Vagina (tissue), 2 donors: ENCODE measurements around the gene GSTM4. TPM values are rescaled to one million over a fixed set of nuclear protein-coding genes. Genes with fewer than 3 reads are reported as not detected.

ENCODE experiments used
- DNase-seq, 2 donors: peaks; one replicate each; pipeline ENCODE4 v3.0.0-alpha.2; 2017; ENCODE audit errors: extremely low spot score in 2 of 2
- H3K27ac ChIP-seq: fragments of 200-600 bp; sonication (generic); one replicate; pipeline ENCODE4 v1.5.1; 2019
- H3K27me3 ChIP-seq: fragments of 200-600 bp; sonication (generic); one replicate; pipeline ENCODE4 v1.5.1; 2019
- H3K36me3 ChIP-seq, 2 donors: fragments of 200-600 bp; sonication (generic); one replicate each; pipeline ENCODE4 v1.5.1; 2017 to 2019
- H3K4me1 ChIP-seq: fragments of 200-600 bp; sonication (generic); one replicate; pipeline ENCODE4 v1.5.1; 2019
- H3K4me3 ChIP-seq, 2 donors: fragments of 200-600 bp; sonication (generic); 1 replicate in 1 of 2; 2 replicates in 1 of 2; pipeline ENCODE4 v1.5.1; 2016 to 2019
- H3K9me3 ChIP-seq: fragments of 200-600 bp; sonication (generic); one replicate; pipeline ENCODE4 v1.5.1; 2019
- POLR2A ChIP-seq, 2 donors: fragments of 450-650 bp; IDR thresholded peaks; one replicate each; pipeline ENCODE4 v1.6.1; 2017; ENCODE audit warnings: antibody characterized with exemption in 2 of 2, mild to moderate bottlenecking in 2 of 2, moderate library complexity in 2 of 2
- POLR2AphosphoS5 ChIP-seq, 2 donors: sonication (generic); formaldehyde crosslinking; IDR thresholded peaks; one replicate each; pipeline ENCODE4 v1.9.0; 2017; ENCODE audit warnings: antibody characterized with exemption in 2 of 2, mild to moderate bottlenecking in 2 of 2, low read depth in 1 of 2; ENCODE audit not compliant: insufficient read depth in 1 of 2
- intact Hi-C: fragments of 100-400 bp; cut with DNase I; formaldehyde crosslinking; loops from one replicate; pipeline ENCODE4 v1.15.1; 2023
- total RNA-seq: library from RNA; depleted of rRNA; stranded (reverse); fragments of >200 nt; gene quantifications from one replicate; pipeline ENCODE4 v1.2.3, GENCODE V29; 2016
- TF ChIP-seq, protein P1 (sequence below), 3 experiments: fragments of 450-650 bp in 2 of 3; fragments of 200-600 bp in 1 of 3; sonication (generic) in 1 of 3; IDR thresholded peaks; one replicate each; pipeline ENCODE4 v1.5.1; 2017 to 2019; ENCODE audit warnings: antibody characterized with exemption in 3 of 3, mild to moderate bottlenecking in 2 of 3, moderate library complexity in 2 of 3

Gene GSTM4
- total RNA-seq, 1 donor from 2014 or later = 36.1 TPM

DNA sequence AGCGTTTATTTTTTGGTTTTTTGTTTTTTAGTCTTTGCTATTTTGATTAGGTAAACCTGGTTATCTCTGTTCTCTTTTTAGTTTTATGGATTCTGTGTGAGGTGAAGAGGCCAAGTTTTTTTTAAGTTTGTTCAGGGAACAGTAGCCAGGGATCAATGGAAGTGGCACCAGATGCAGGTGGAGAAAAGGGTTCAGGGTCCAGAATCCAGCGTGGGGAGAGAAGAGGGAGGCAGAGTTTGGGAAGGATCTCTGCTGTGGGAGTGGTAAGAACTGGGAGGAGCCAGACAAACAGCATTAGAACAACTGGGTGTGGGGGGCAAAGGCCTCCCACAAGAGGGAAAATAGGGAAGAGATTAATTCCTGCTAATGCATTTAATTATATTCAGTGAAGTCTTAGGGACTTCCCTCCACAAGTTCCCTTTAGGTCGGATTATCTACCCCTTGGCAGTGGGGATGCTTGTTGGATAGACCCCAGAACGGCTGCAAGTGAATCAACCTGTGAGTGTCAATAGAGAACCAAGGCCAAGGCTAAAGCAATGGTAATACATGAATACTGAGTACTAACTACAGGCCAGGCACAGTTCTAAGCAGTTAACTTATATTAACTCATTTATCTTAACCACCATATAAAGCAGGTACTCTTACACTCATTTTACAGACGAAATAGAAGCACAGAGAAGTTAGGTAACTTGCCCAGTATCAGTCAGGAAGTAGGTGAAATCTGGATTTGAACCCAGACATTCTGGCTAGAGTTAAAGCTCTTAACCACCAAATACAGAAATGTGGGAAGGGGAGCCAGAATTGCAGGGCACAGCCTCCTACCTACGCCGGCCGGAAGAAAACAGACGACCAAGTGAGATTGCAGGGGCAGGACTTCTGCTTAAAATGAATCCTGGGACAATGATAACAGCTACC lies 37.0 kb upstream of the GSTM4 start:
- TF ChIP-seq POLR2A (IDR thresholded peaks at IDR 0.05) (no peak), POLR2AphosphoS5 (IDR thresholded peaks at IDR 0.05; ENCODE audit: insufficient read depth in 1 of 2, low read depth in 1 of 2) (no peak)
- TF ChIP-seq, protein P1, sequence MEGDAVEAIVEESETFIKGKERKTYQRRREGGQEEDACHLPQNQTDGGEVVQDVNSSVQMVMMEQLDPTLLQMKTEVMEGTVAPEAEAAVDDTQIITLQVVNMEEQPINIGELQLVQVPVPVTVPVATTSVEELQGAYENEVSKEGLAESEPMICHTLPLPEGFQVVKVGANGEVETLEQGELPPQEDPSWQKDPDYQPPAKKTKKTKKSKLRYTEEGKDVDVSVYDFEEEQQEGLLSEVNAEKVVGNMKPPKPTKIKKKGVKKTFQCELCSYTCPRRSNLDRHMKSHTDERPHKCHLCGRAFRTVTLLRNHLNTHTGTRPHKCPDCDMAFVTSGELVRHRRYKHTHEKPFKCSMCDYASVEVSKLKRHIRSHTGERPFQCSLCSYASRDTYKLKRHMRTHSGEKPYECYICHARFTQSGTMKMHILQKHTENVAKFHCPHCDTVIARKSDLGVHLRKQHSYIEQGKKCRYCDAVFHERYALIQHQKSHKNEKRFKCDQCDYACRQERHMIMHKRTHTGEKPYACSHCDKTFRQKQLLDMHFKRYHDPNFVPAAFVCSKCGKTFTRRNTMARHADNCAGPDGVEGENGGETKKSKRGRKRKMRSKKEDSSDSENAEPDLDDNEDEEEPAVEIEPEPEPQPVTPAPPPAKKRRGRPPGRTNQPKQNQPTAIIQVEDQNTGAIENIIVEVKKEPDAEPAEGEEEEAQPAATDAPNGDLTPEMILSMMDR (IDR thresholded peaks at IDR 0.05) = no peak
- intact Hi-C loops = no loop called here

DNA sequence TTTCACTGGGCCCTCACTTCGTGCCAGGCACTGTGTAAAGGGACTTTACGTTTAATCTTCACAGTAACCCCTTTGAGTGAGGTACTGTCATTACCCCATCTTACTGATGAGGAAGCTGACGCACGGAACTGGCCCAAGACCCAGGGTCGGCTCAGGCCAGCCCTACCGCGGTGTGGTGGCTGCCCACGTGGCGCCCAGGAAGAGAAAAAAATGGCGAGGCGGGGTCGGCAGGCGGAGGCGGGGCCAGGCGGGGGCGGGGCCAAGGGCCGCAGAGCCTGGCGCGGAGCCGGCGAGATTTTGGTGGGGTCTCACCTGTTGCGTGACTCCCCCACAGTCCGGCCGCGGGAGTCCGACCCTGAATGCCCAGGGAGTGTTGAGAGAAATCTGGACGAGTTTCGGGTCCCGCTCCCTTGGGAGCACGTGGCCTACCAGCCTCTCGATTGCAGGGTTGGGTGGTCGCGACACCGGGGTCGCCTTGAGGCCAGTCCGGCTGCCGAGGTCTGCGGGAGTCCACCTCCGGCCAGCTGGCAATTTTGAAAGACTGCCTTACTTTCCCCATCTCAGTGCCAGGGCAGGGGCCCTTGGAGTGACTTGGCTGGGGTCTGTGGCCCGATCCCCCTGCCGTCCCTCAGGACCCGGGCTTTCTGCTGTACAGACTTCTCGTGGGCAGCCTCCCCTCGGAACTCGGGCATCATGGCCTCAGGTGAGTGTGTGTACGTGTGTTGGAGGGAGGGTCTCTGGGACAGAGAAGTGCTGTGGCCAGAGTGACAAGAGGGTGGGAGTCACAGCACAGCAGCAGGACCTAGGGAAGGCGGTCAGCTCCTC lies 36.1 kb upstream of the GSTM4 start, which contains the start of the genes AMPD2 and GNAT2:
Gene AMPD2, plus strand, starts transcription at position 262 of the 825 bp plus-strand sequence. CDS start 1,339 bp downstream, outside the sequence.
Gene GNAT2, minus strand, starts transcription at position 41 of the 825 bp plus-strand sequence. CDS start 6,746 bp downstream, outside the sequence.
- Histone ChIP-seq H3K36me3 (no peaks in the 10 kb centered on the region), H3K4me3 (peak within 1 kb of the TSS; percentile 69 to 83), H3K4me1 (peaks cover 48% of the 10 kb centered on the region), H3K27me3 (no peaks in the 10 kb centered on the region), H3K27ac (peak within 1 kb of the TSS; percentile 91), H3K9me3 (no peaks in the 10 kb centered on the region)
- peak in 1 of 2 donors; percentile 79 for TF ChIP-seq POLR2AphosphoS5 (IDR thresholded peaks at IDR 0.05; ENCODE audit: insufficient read depth in 1 of 2, low read depth in 1 of 2)
- peak in 1 of 2 donors; percentile 48 for TF ChIP-seq POLR2A (IDR thresholded peaks at IDR 0.05)
- TF ChIP-seq, protein P1 (IDR thresholded peaks at IDR 0.05) = no peak
- DNase-seq = peak in 1 of 2 donors; percentile 90
- intact Hi-C loops = loop anchor here (10.0 kb wide), 1 partner anchor 75 kb away; the partner anchor contains the start of gene GNAI3

More for the DNA sequence above, 37.0 kb upstream of the GSTM4 start:
- H3K36me3 ChIP-seq = no peaks in the 10 kb centered on the region
- peak overlapping the region; percentile 91 for H3K27ac ChIP-seq
- no peaks in the 10 kb centered on the region for H3K27me3 ChIP-seq
- no peak for DNase-seq
- peak overlapping the region; percentile 69 to 83 for H3K4me3 ChIP-seq
- H3K4me1 ChIP-seq = peaks cover 40% of the 10 kb centered on the region
- H3K9me3 ChIP-seq = no peaks in the 10 kb centered on the region

DNA sequence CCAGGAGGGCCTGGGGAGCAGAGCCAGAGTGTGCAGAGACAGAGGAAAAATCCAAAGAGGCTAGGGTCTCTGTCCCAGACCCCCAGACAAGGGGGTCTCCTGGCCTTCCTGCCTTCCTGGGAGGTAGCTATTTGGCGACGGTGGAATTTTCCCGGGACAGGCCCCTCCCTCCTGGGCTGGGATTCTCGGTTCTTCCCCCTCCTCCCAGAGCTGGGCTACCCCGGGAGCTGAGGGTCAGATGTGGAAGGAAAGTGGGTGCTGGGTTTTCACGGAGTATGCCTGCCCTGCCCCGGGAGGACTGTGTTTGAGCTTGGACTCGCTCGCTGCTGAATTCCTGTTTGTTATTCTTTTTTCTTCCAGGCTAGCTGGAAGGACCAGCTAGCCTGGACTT lies 35.5 kb upstream of the GSTM4 start:
- Histone ChIP-seq H3K4me3 (peak overlapping the region; percentile 69 to 83), H3K27me3 (no peaks in the 10 kb centered on the region), H3K9me3 (no peaks in the 10 kb centered on the region), H3K4me1 (peaks cover 54% of the 10 kb centered on the region), H3K36me3 (no peaks in the 10 kb centered on the region), H3K27ac (peak overlapping the region; percentile 91)
- peak in 1 of 2 donors; percentile 89 for DNase-seq
- intact Hi-C loops = loop anchor here (10.0 kb wide), 1 partner anchor 76 kb away; the partner anchor contains the start of gene GNAI3
- no peak for TF ChIP-seq POLR2AphosphoS5 (IDR thresholded peaks at IDR 0.05; ENCODE audit: insufficient read depth in 1 of 2, low read depth in 1 of 2)
- TF ChIP-seq, protein P1 (IDR thresholded peaks at IDR 0.05) = no peak
- TF ChIP-seq POLR2A (IDR thresholded peaks at IDR 0.05) = no peak

DNA sequence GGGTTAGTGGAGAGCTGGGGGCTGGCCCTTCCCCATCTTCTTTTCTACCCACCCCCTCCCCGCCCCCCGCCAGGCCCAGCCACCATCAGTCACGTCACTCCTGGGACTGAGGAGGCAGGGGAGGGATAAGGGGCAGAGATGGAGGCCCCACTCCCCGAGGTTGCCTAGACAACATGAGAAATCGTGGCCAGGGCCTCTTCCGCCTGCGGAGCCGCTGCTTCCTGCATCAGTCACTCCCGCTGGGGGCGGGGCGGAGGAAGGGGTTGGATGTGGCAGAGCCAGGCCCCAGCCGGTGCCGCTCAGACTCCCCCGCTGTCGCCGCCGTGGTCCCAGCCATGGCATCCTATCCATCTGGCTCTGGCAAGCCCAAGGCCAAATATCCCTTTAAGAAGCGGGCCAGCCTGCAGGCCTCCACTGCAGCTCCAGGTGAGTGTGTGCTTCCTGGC lies 35.0 kb upstream of the GSTM4 start:
- TF ChIP-seq, protein P1 (IDR thresholded peaks at IDR 0.05) = no peak
- TF ChIP-seq POLR2AphosphoS5 (IDR thresholded peaks at IDR 0.05; ENCODE audit: insufficient read depth in 1 of 2, low read depth in 1 of 2) = peak; percentile 46 to 69
- Histone ChIP-seq H3K4me1 (peaks cover 59% of the 10 kb centered on the region), H3K9me3 (no peaks in the 10 kb centered on the region), H3K27me3 (no peaks in the 10 kb centered on the region), H3K27ac (peak overlapping the region; percentile 91), H3K36me3 (no peaks in the 10 kb centered on the region), H3K4me3 (peak overlapping the region; percentile 69 to 83)
- intact Hi-C loops = loop anchor here (10.0 kb wide), 1 partner anchor 76 kb away; the partner anchor contains the start of gene GNAI3
- DNase-seq = peak; percentile 93 to 94
